GM19438 (cell line): ENCODE data around the gene BTNL9.
"Not testable (repeated sequence)": the region's sequence is repeated elsewhere in the genome, so short reads cannot be mapped to it uniquely, and the experiment has no call there.

ENCODE experiments used
- ATAC-seq: cut with Tn5 transposase; IDR thresholded peaks from one replicate; pipeline ENCODE4 v1.9.1; 2021; ENCODE audit warnings: low read depth; ENCODE audit not compliant: unreplicated experiment

Gene BTNL9

DNA sequence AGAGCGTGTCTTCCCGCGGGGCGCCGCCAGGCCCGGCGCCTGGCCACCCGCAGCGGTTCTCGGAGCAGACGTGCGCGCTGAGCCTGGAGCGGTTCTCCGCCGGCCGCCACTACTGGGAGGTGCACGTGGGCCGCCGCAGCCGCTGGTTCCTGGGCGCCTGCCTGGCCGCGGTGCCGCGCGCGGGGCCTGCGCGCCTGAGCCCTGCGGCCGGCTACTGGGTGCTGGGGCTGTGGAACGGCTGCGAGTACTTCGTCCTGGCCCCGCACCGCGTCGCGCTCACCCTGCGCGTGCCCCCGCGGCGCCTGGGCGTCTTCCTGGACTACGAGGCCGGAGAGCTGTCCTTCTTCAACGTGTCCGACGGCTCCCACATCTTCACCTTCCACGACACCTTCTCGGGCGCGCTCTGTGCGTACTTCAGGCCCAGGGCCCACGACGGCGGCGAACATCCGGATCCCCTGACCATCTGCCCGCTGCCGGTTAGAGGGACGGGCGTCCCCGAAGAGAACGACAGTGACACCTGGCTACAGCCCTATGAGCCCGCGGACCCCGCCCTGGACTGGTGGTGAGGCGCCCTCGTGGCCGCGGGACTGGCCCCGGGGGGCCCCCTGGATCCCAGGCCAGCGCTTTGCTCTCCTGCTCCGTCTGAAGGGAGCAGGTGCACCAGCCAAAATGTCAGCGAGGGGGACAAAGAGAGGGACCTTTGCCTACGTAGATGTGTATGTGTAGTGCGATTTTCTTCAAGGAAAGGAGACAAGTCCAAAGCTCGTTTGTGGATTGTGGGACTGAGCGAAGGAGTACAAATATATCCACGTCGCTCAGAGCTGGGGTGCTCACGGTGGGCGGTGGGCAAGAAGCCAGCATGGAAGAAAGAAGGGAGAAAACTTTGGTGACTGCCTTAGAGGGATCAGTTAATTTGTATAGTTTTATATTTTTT lies 19.5 kb downstream of the BTNL9 start:
- ATAC-seq, result no peak

DNA sequence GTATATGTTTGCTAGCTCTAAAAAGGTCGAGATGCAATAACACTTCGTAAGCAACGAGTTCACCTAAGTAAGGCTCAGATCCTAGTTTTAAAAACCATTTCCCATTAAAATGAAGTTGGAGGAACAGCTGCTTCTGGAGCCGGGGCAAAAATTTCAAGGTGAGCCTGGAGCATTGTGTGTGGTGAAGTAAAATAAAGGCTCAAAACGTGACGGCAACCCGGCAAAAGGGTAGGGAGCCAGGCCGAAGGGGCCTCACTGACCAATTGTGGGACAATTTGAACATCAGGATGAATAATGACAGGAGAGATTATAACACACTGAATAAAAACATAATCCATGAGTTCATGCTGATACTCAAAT lies 20.1 kb downstream of the BTNL9 start:
- ATAC-seq, result no peak

DNA sequence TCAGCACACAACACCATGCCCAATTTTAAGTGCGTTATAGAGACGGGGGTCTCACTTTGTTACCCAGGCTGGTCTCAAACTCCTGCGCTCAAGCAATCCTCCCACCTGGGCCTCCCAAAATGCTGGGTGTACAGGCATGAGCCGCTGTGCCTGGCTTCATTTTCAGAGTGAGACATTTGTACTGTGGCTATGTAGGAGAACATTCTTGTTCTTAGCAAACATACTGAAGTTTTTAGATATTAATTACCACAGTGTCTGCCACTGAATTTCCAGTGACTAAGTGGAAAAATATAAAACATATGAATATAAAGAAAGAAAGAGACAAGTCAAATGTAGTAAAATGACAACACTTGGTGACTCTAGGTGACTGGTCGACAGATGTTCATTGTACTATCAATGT lies 20.9 kb downstream of the BTNL9 start:
- ATAC-seq, result no peak

DNA sequence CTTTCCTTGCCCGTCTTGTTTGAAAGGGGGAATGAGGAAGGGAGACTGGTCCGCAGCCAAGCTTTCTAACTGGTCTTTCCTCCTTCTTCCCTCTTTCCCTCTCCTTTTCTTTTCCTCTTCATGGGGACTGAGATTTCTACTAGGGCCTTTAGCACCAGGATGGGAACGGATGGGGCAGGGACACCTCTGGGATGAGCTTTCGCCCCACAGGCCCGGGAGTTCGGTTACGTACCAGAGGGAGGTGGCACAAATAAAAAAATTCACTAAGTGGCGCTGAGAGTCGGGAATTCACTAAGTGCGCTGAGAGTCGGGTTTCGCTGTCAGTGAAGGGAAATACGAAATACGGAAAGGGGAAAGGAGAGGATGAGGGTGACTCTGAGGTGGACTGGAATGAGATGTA lies 21.6 kb downstream of the BTNL9 start:
- no peak for ATAC-seq

DNA sequence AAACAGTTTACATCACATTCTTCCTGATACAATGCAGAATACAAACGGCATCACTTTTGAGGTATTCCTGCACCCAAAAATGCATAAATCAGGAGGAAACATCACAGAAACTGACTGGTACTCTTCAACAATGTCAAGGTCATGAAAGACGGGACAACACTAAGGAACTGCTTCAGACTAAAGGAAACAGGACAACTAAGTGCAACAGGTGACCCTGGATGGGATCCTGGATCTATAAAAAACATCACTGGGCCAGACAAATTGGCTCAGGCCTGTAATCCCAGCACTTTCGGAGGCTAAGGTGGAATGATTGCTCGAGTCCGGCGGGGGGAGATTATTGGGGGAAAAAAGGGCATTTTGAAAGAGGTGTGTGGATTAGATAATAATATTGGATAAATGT lies 22.6 kb downstream of the BTNL9 start:
- no peak for ATAC-seq

DNA sequence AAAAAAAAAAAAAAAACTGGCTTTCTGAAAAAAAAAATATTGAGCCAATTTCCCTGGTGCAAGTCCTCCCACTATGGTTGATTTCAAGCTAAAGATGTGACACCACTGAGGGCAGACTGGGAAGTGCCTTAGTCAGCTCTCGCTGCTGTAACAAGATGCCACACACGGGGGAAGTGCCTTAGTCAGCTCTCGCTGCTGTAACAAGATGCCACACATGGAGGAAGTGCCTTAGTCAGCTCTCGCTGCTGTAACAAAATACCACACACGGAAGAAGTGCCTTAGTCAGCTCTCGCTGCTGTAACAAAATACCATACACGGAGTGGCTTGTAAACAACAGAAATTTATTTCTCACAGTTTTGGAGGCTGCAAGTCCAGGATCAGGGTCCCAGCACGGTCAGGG lies 23.4 kb downstream of the BTNL9 start:
- ATAC-seq, result no peak

DNA sequence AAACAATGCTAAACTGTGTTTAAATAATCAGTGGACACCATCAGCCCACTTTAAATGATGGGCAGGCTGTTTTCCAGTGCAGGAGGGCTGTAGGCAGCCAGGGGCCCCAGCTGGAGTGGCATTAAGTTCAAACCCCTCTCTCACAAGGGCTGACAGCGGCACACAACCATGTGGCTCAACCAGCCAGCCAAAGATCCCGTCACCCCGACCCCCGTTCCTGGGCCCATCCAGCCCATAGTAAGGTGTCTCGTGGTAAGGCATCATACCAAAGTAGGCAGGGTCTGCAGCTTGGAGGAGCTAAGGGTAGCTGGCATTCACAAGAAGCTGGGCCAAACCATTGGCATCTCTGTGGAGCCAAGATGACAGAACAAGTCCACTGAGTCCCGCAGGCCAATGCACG lies 24.9 kb downstream of the BTNL9 start:
- ATAC-seq, result no peak

DNA sequence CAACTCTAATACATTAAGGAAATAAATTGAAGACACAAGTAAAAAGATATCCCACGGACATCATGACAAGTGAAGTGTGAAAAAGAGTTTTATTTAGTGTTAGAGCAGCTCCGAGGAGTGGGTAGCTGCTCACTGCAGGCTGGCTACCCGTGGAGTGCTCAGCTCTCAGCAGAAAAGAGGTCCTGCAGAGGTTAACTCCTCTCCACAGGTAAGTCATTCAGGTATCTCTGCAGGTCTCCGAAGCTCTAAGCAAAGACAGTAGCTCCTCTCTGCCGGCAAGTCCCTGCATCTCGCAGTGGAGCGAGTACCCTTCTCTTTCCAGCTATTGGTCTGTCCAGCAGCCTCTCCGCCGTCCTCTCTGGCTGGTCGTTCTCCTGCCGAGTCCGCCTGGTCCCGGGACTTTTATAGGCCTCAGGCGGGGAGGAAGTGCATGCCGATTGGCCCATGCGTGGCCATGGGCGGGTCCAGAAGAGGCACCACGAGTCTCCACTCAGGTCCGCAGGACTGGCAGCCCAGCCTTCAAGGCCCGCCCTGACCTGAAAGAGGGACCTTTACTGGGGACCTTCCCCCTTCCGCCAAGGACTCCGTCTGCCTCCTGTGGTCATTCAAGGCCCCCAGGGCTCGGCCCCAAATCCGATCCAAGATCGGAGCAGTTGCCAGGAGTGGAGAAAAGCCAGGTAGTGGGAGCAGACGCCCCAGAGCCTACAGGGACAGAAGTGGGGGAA lies 29.9 kb downstream of the BTNL9 start:
- no peak for ATAC-seq

DNA sequence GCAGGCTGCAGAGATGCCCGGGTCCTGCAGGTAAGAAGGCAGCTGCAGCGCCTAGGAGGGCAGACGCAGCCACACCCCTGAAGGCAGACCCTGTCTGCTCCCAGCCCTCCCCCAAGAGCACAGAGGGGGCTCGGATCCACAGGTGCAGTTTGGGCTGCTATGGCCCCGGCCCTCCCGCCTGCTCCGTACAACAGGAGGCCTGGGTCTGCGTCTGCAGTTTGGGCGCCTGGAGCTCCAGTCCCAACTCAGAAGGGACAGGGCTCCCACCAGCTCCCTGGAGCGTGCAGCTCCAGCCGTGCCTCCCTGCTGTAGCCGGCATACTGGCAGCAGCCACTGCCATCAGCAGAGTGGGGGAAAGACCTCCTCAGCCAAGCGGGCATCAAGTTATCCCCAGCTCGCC lies 30.5 kb downstream of the BTNL9 start:
- ATAC-seq, result no peak

DNA sequence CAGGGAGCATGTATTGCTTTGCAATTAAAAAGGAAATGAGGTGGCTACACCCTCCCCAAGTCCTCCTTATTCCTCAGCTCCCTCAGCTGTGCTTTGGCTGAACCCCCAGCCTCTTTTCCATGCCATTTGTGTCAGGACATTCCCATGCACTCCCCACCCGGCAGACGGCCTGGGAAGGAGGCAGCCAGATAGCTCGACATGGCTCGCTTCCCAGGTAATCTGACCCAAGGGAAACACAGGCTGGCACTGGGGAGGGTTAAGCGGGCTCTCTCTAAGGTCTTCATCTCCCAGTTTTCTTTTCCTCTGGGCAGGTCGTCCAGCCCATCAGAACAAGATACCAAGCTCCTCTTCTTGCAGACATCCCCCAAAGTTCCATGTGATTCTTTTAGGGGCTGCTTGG lies 31.2 kb downstream of the BTNL9 start:
- no peak for ATAC-seq

DNA sequence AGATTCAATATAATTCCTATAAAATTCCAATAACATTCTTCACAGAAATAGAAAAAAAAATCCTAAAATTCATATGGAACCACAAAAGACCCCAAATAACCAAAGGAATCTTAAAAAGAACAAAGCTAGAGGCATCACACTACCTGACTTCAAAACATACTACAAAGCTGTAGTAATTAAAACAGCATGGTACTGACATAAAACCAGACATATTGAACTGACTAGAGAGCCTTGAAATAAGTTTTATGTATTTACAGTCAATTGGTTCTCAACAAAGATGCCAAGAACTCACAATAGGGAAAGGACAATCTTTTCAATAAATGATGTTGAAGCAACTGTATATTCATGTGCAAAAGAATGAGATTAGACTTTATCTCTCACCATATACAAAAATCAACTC lies 36.9 kb downstream of the BTNL9 start:
- ATAC-seq, result no peak

DNA sequence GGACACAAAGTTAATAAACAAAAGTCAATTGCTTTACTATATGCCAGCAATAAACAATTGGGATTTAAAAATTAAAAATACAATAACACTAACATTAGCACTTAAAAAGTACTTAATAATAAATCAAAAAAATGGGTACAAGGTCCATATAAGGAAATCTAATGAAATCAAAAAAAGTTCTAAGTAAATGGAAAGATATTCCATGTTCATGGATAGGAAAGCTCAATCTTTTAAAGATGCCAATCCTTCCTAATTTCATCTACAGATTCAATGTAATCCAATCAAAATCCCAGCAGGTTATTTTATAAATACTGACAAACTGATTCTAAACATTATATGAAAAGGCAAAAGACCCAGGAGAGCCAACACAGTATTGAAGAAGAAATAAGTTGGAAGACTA lies 41.9 kb downstream of the BTNL9 start:
- no peak for ATAC-seq

DNA sequence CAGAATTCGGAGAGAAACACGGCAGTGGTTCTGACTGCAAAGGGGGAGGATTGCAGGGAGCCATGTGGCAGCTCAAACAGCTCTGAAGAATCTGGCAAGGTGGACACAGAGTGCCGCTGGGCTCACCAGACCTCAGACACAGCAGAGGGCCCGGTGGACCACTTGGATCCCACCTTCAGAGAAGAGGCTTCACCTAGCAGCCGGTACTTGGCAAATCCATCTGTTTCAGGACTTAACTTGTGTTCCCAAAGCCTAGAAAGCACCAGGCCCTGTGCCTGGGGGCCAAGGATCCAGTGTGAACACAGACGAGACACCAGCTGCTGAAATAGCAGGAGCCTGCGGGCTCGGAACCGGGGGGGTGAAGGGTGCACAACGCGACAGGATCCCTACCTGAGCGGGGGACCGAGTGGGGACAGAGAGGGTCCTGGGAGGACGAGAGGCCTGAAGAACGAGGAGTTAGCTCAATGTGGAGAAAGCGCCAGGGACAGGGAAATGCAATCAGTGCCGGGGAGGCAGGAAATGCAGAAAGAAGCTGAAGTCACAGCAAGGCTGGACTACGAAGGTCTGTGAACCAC lies 44.6 kb downstream of the BTNL9 start:
- ATAC-seq, result no peak

DNA sequence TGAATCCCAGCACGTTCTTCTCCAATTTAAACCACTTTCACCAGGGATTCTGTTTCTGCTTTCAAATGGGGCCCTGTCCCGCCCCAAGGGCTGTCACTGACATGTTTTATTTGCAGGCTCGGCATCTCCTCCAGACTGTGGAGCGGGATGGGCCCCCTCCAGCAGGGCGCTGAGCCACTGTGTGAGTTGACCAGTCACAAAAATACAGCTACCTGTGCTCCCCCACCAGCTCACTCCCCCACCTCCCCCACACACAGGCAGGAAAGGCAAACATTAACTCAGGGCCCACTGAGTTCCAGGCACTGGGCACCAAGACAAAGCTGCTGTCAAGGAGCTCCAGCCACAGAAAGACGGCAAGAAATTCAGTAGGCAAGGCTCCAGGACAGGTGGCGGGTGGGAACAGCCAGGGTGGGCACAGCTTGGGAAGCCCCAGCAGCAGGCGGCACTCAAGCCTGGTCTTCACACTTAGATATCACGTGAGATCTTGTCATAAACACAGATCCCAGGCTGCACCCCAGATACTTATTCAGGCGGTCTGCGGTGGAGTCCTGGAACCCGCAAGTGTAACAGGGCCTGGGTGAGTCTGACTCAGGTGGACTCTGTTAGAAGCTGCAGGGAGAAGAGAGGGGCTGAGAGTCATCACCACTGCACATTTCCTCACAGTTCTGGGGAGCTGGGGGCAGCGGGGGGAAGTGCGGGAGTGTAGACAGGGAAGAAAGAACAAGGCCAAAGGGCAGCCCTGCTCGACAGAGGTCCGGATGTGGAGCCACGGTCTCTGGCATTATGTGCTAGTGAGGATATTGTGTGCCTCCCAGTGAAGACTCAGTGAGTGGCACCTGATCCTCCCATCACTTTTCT lies 46.2 kb downstream of the BTNL9 start:
- ATAC-seq, result no peak

DNA sequence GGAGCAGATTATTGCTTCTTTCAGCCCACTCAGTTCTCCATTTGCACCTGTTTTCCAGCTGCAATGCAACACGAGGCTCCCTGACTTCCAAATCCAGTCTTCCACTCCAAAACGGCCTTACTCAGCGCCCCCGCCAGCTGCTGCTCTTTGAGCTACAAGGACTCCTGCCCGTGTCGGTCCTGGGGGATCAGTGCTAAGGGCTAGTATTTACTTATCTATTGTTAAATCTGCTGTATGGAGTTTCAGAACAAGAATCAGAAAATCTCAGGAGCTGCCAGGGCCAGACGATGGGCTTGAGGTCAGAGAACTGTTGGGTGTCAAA lies 46.8 kb downstream of the BTNL9 start:
- no peak for ATAC-seq

DNA sequence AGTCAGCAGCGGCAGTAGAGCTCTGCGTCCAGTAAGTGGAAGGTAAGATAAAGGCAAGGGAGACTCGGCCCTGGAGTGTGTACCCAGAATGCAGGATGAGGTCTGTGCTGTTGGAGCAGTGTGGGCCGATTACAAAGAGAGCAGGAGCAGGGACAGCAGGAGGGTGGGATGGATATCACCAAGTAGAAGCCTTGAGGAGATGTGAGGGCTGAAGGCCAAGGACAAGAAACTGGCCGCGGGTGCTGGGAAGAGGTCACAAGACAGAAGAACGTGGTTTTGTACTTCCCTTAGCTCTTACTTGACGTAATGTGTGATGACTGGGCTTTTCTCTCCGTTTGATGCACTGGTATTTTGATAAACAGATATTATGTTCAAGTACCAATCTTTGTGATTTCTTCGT lies 47.2 kb downstream of the BTNL9 start:
- ATAC-seq, result no peak

DNA sequence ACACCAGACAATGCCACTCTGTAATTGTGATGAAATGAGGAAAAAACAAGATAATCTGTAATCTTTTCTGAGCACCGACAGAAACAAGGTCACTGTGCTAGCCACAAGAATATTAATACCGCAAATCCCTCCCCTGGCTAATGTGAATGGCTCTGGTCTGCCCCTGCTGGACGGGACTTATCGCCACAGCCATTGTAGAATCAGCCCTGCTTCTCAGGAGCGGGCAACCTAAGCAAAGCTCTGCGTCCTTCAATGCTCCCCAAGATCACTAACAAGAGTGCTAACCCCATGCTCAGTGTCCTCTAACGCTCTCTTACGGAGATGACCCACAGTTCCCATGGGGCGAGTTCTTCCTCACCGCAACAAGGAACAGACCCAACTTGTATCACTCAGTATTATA lies 48.2 kb downstream of the BTNL9 start:
- ATAC-seq, result no peak

DNA sequence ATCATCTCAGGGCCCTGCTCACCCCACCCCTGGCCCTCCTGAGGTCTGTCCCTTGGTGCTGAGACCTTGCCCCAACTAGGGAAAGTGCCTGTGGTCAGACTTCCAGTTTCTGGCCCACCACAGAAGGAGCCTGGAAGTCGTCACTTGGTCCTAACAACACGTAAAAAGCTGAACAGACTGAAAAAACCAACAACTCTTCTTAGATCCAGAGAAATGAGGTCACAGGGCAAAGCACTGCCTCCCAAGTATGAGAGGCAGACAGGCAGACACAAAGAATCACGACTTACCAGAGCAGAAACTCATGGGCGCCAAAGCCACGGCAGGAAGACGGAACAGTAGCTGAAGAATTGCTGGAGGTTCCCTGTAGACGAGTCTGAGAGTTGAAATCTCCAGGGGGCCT lies 52.4 kb downstream of the BTNL9 start:
- ATAC-seq, result no peak

DNA sequence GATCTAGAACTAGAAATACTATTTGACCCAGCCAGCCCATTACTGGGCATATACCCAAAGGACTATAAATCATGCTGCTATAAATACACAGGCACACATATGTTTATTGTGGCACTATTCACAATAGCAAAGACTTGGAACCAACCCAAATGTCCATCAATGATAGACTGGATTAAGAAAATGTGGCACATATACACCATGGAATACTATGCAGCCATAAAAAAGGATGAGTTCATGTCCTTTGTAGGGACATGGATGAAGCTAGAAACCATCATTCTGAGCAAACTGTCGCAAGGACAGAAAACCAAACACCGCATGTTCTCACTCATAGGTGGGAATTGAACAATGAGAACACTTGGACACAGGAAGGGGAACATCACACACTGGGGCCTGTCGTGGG lies 55.1 kb downstream of the BTNL9 start:
- ATAC-seq, result not testable (repeated sequence)

DNA sequence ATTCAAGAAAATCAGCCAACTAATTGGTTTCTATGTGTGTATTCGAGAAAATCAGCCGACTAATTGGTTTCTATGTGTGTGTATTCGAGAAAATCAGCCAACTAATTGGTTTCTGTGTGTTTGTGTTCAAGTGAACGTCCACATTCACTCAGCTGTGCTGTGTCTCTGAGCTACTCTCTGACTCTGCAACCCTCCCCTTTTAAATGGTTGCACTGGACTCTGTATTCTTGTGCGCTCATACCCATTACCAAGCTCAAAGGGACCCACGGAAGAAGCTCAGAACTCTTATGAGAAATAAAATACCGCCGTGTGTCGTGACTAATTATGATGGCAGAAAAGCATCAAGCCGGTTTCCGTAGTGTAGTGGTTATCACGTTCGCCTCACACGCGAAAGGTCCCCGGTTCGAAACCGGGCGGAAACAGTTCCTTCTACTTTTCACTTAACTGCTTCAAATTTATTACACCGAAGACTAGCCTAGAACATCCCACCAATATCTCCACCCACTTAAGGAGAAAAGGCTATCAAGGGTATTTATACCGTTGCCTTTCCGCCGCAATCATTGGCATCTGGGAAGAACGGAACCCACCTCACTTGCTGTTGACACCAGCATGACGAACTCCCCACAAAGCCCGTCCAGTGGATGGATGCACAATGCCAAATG lies 56.8 kb downstream of the BTNL9 start:
- not testable (repeated sequence) for ATAC-seq
